C4-2B (cell line): Measurements from ENCODE around the gene PARL.

Experiments used
- ZFX ChIP-seq: fragments of 450-650 bp; IDR thresholded peaks from 2 replicates; pipeline ENCODE4 v1.6.1; 2017
- TF ChIP-seq, protein P1 (sequence below): fragments of 450-650 bp; conservative IDR thresholded peaks from 2 replicates; pipeline ENCODE4 v1.5.1; 2017; ENCODE audit warnings: mild to moderate bottlenecking

GRCh38 chr3:183875411-183875810, 9.3 kb downstream of the PARL start:
- TF ChIP-seq, protein P1, sequence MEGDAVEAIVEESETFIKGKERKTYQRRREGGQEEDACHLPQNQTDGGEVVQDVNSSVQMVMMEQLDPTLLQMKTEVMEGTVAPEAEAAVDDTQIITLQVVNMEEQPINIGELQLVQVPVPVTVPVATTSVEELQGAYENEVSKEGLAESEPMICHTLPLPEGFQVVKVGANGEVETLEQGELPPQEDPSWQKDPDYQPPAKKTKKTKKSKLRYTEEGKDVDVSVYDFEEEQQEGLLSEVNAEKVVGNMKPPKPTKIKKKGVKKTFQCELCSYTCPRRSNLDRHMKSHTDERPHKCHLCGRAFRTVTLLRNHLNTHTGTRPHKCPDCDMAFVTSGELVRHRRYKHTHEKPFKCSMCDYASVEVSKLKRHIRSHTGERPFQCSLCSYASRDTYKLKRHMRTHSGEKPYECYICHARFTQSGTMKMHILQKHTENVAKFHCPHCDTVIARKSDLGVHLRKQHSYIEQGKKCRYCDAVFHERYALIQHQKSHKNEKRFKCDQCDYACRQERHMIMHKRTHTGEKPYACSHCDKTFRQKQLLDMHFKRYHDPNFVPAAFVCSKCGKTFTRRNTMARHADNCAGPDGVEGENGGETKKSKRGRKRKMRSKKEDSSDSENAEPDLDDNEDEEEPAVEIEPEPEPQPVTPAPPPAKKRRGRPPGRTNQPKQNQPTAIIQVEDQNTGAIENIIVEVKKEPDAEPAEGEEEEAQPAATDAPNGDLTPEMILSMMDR, result no peak
- no peak for TF ChIP-seq ZFX
